Astrocyte (in vitro differentiated cells and primary cell): ENCODE measurements around the gene RRP9.

ENCODE experiments used
- CTCF ChIP-seq: IDR thresholded peaks from 2 replicates; pipeline ENCODE4 v1.5.1; 2011; ENCODE audit warnings: low read depth, mild to moderate bottlenecking, inconsistent platforms, low read length, moderate library complexity; ENCODE audit not compliant: insufficient read depth
- EZH2 ChIP-seq: IDR thresholded peaks from 2 replicates; pipeline ENCODE4 v1.6.1; 2012; ENCODE audit warnings: mild to moderate bottlenecking, low read length, inconsistent platforms; ENCODE audit not compliant: insufficient read depth

- TF ChIP-seq CTCF (no peak), EZH2 (no peak)
Measured at GRCh38 chr3:51974963-51975851, 33.5 kb upstream of the RRP9 start, which contains the start of gene ABHD14A.
